ENCODE measurements around the gene ORAI3.

The ORAI3 gene

GRCh38 chr16:30914830-30915229, 34.0 kb upstream of the ORAI3 start:
- no peaks in the 10 kb centered on the region for H3K27me3 Mint-ChIP-seq
- no peak overlapping the region for H3K27ac Mint-ChIP-seq (ENCODE audit: low read depth)
- ATAC-seq (replicated peaks; ENCODE audit: extremely low read depth, poor library complexity, severe bottlenecking): no peak

DNA sequence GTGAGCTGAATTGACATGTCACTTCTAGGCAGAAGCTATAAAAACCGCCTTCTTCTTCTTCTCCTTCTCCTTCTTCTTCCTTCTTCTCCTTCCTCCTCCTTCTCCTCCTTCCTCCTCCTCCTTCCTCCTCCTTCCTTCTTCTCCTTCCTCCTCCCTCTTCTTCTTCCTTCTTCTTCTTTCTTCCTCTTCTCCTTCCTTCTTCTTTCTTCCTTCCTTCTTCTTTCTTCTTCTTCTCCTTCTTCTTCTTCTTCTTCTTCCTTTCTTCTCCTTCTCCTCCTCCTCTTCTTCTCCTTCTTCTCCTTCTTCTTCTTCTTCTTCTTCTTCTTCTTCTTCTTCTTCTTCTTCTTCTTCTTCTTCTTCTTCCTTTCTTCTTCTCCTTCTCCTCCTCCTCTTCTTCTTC, 30.3 kb upstream of the ORAI3 start:
- no peaks in the 10 kb centered on the region for H3K9me3 Mint-ChIP-seq
- no peak overlapping the region for H3K4me3 Mint-ChIP-seq
- no peak for ATAC-seq (replicated peaks; ENCODE audit: extremely low read depth, poor library complexity, severe bottlenecking)
- no peaks in the 10 kb centered on the region for H3K4me1 Mint-ChIP-seq
- H3K27me3 Mint-ChIP-seq: no peaks in the 10 kb centered on the region
- no peak for DNase-seq (ENCODE audit: low spot score in 2 of 2)
- no peak overlapping the region for H3K27ac Mint-ChIP-seq (ENCODE audit: low read depth)
- H3K36me3 Mint-ChIP-seq (ENCODE audit: insufficient read depth): no peaks in the 10 kb centered on the region

More at GRCh38 chr16:30914830-30915229, 34.0 kb upstream of the ORAI3 start:
- Mint-ChIP-seq H3K9me3 (no peaks in the 10 kb centered on the region), H3K4me3 (no peak overlapping the region), H3K36me3 (ENCODE audit: insufficient read depth) (no peaks in the 10 kb centered on the region), H3K4me1 (no peaks in the 10 kb centered on the region)
- no peak for DNase-seq (ENCODE audit: low spot score in 2 of 2)

DNA sequence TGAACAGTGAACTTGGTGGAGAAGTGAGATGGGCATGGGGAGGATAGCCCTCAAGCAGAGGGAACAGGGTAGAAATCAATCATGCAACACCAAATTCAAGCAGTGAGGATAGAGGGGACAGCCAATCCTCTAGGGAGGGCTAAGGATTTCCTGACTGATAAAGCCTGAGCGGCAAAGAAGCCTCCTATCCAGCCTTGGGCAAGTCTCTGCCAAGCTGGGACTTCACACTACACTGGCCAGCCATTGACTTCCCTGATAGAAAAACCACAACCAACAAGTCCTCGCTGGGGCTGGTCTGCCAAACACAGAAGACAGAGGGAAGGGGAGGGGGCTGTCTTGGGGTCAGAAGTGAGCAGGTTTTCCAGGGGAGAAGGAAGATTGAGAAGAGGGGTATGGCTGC, 28.0 kb upstream of the ORAI3 start:
- H3K9me3 Mint-ChIP-seq: no peaks in the 10 kb centered on the region
- H3K27me3 Mint-ChIP-seq: no peaks in the 10 kb centered on the region
- no peak overlapping the region for H3K27ac Mint-ChIP-seq (ENCODE audit: low read depth)
- H3K36me3 Mint-ChIP-seq (ENCODE audit: insufficient read depth): peaks cover 1% of the 10 kb centered on the region
- peaks cover 8% of the 10 kb centered on the region for H3K4me1 Mint-ChIP-seq
- peak overlapping the region; percentile 89 for H3K4me3 Mint-ChIP-seq
- DNase-seq (ENCODE audit: low spot score in 2 of 2): no peak
- ATAC-seq (replicated peaks; ENCODE audit: extremely low read depth, poor library complexity, severe bottlenecking): no peak

GRCh38 chr16:30921459-30921747, 27.5 kb upstream of the ORAI3 start:
- peak overlapping the region; percentile 89 for H3K4me3 Mint-ChIP-seq
- no peaks in the 10 kb centered on the region for H3K9me3 Mint-ChIP-seq
- peak overlapping the region; percentile 91 for H3K27ac Mint-ChIP-seq (ENCODE audit: low read depth)
- H3K36me3 Mint-ChIP-seq (ENCODE audit: insufficient read depth): peaks cover 1% of the 10 kb centered on the region
- ATAC-seq (replicated peaks; ENCODE audit: extremely low read depth, poor library complexity, severe bottlenecking): no peak
- peaks cover 13% of the 10 kb centered on the region for H3K4me1 Mint-ChIP-seq
- H3K27me3 Mint-ChIP-seq: no peaks in the 10 kb centered on the region
- no peak for DNase-seq (ENCODE audit: low spot score in 2 of 2)

DNA sequence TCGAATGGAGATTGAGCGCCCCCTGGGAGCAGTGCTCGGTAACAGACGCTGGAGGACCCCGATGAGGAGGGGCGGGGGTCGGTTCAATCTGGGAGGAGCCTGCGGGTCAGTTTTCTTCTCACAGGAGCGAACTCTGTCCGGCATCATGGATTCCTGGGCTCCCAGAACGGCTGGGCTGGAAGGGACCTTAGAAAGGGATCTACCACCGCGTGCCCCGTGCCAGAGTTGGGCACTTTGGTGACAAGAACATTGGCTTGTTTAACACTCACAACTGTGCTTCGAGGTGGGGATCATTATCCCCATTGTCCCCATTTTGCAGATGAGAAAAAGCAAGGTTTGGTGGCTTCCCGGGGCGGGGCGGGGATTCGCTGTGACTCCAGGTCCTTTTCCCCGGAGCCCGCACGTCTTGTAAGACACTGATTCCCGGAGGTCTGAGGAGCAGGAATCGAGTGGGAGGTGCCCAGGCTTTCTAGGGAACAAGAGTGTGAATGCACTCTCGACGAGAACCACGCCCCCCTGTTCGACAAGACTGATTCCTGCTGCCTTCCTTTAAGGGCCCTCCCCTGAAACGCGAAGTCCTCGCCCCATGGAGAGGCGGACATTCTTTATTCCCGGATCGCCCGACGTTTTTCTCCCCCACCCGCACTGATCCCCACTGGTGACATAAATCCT, 27.0 kb upstream of the ORAI3 start:
- H3K27me3 Mint-ChIP-seq: no peaks in the 10 kb centered on the region
- peaks cover 18% of the 10 kb centered on the region for H3K4me1 Mint-ChIP-seq
- H3K36me3 Mint-ChIP-seq (ENCODE audit: insufficient read depth): peaks cover 1% of the 10 kb centered on the region
- ATAC-seq (replicated peaks; ENCODE audit: extremely low read depth, poor library complexity, severe bottlenecking) (no peak), DNase-seq (ENCODE audit: low spot score in 2 of 2) (peak; percentile 82 to 86)
- H3K4me3 Mint-ChIP-seq: peak overlapping the region; percentile 89
- H3K9me3 Mint-ChIP-seq: no peaks in the 10 kb centered on the region
- peak overlapping the region; percentile 91 for H3K27ac Mint-ChIP-seq (ENCODE audit: low read depth)

DNA sequence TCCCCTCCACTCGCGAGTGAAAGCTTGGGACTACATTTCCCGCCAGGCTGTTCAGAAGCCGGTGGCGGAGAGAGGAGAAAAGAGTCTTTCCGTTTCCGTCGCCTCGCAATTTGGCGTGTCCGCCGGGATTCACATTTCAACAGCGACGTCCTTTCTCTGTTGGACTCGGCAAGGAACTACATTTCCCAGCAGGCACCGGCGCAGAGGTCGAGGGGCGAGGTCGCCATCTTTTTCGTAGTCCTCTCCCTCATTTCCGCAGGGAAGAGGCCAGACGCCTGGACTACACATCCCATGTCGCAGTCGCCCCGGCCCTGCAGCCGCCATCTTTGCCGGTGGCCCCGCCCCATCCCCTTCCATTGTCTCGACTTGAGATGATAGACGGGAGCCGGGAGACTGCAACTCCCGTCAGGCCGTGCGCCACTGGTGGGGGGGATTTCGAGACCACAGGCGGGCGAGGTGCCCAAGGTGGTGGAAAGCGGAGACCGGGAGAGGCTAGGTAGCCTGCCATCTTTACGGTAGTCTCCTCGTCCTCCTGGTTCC, 26.4 kb upstream of the ORAI3 start:
- DNase-seq (ENCODE audit: low spot score in 2 of 2): peak; percentile 95 to 100

GRCh38 chr16:30922960-30923535, 25.8 kb upstream of the ORAI3 start:
- Mint-ChIP-seq H3K4me1 (peaks cover 21% of the 10 kb centered on the region), H3K4me3 (peak overlapping the region; percentile 89), H3K27me3 (no peaks in the 10 kb centered on the region), H3K27ac (ENCODE audit: low read depth) (peak overlapping the region; percentile 91), H3K36me3 (ENCODE audit: insufficient read depth) (peaks cover 1% of the 10 kb centered on the region), H3K9me3 (no peaks in the 10 kb centered on the region)
- ATAC-seq (replicated peaks; ENCODE audit: extremely low read depth, poor library complexity, severe bottlenecking) (peak; percentile 77), DNase-seq (ENCODE audit: low spot score in 2 of 2) (peak; percentile 83 to 93)

More for the DNA sequence above, 26.4 kb upstream of the ORAI3 start:
- peak; percentile 79 for ATAC-seq (replicated peaks; ENCODE audit: extremely low read depth, poor library complexity, severe bottlenecking)
- H3K4me3 Mint-ChIP-seq: peak overlapping the region; percentile 89
- H3K27ac Mint-ChIP-seq (ENCODE audit: low read depth): peak overlapping the region; percentile 91
- H3K27me3 Mint-ChIP-seq: no peaks in the 10 kb centered on the region
- H3K9me3 Mint-ChIP-seq: no peaks in the 10 kb centered on the region
- peaks cover 21% of the 10 kb centered on the region for H3K4me1 Mint-ChIP-seq
- H3K36me3 Mint-ChIP-seq (ENCODE audit: insufficient read depth): peaks cover 1% of the 10 kb centered on the region

GRCh38 chr16:30923554-30924075, 25.3 kb upstream of the ORAI3 start, which contains the start of gene FBXL19:
TSS of gene FBXL19 (plus strand) at chr16:30923572. CDS start at chr16:30925755, 2,183 bp downstream.
- no peaks in the 10 kb centered on the region for H3K27me3 Mint-ChIP-seq
- H3K9me3 Mint-ChIP-seq: no peaks in the 10 kb centered on the region
- H3K27ac Mint-ChIP-seq (ENCODE audit: low read depth): peak within 1 kb of the TSS; percentile 91
- peaks cover 21% of the 10 kb centered on the region for H3K4me1 Mint-ChIP-seq
- DNase-seq (ENCODE audit: low spot score in 2 of 2) (no peak), ATAC-seq (replicated peaks; ENCODE audit: extremely low read depth, poor library complexity, severe bottlenecking) (no peak)
- H3K36me3 Mint-ChIP-seq (ENCODE audit: insufficient read depth): peaks cover 1% of the 10 kb centered on the region
- H3K4me3 Mint-ChIP-seq: peak within 1 kb of the TSS; percentile 89

GRCh38 chr16:30924076-30924912, 24.6 kb upstream of the ORAI3 start:
- DNase-seq (ENCODE audit: low spot score in 2 of 2) (no peak), ATAC-seq (replicated peaks; ENCODE audit: extremely low read depth, poor library complexity, severe bottlenecking) (no peak)
- H3K27me3 Mint-ChIP-seq: no peaks in the 10 kb centered on the region
- H3K4me3 Mint-ChIP-seq: peak overlapping the region; percentile 72
- H3K9me3 Mint-ChIP-seq: no peaks in the 10 kb centered on the region
- H3K36me3 Mint-ChIP-seq (ENCODE audit: insufficient read depth): peaks cover 1% of the 10 kb centered on the region
- H3K4me1 Mint-ChIP-seq: peaks cover 21% of the 10 kb centered on the region
- no peak overlapping the region for H3K27ac Mint-ChIP-seq (ENCODE audit: low read depth)

GRCh38 chr16:30924913-30925631, 23.8 kb upstream of the ORAI3 start:
- peak overlapping the region; percentile 46 for H3K27ac Mint-ChIP-seq (ENCODE audit: low read depth)
- H3K4me1 Mint-ChIP-seq: peaks cover 21% of the 10 kb centered on the region
- DNase-seq (ENCODE audit: low spot score in 2 of 2) (no peak), ATAC-seq (replicated peaks; ENCODE audit: extremely low read depth, poor library complexity, severe bottlenecking) (no peak)
- peak overlapping the region; percentile 72 for H3K4me3 Mint-ChIP-seq
- H3K36me3 Mint-ChIP-seq (ENCODE audit: insufficient read depth): peaks cover 1% of the 10 kb centered on the region
- H3K9me3 Mint-ChIP-seq: no peaks in the 10 kb centered on the region
- no peaks in the 10 kb centered on the region for H3K27me3 Mint-ChIP-seq

- peaks cover 1% of the 10 kb centered on the region for H3K36me3 Mint-ChIP-seq (ENCODE audit: insufficient read depth)
- DNase-seq (ENCODE audit: low spot score in 2 of 2) (no peak), ATAC-seq (replicated peaks; ENCODE audit: extremely low read depth, poor library complexity, severe bottlenecking) (no peak)
- no peaks in the 10 kb centered on the region for H3K27me3 Mint-ChIP-seq
- H3K4me3 Mint-ChIP-seq: peak overlapping the region; percentile 50
- H3K4me1 Mint-ChIP-seq: peaks cover 21% of the 10 kb centered on the region
- H3K27ac Mint-ChIP-seq (ENCODE audit: low read depth): peak overlapping the region; percentile 4
- no peaks in the 10 kb centered on the region for H3K9me3 Mint-ChIP-seq
Measured at GRCh38 chr16:30925632-30925987, 23.3 kb upstream of the ORAI3 start.
